Omental fat pad (tissue), 4 donors: ENCODE data around the gene LYZ. TPM values are rescaled to one million over a fixed set of nuclear protein-coding genes. Genes with fewer than 3 reads are reported as not detected.

Experiments
- ATAC-seq: fragments of 150-250 bp; one replicate; pipeline ENCODE4 v1.9.1; 2016; ENCODE audit warnings: mild to moderate bottlenecking, moderate library complexity; ENCODE audit not compliant: low FRiP score
- DNase-seq: peaks from one replicate; pipeline ENCODE4 v3.0.0-alpha.2; 2019; ENCODE audit warnings: low spot score
- CTCF ChIP-seq, 3 donors: fragments of 450-650 bp; IDR thresholded peaks; one replicate each; pipeline ENCODE4 v1.5.1; 2016 to 2017; ENCODE audit warnings: antibody characterized with exemption in 3 of 3, mild to moderate bottlenecking in 3 of 3, moderate library complexity in 2 of 3
- total RNA-seq, 4 donors: library from RNA; depleted of rRNA; stranded (reverse); fragments of >200 nt; gene quantifications; one replicate each; pipeline ENCODE4 v1.1.0, GENCODE V29; 2016

The LYZ gene
- total RNA-seq, 4 donors from 2014 or later: 39.8 to 214 (median 94.1) TPM

DNA sequence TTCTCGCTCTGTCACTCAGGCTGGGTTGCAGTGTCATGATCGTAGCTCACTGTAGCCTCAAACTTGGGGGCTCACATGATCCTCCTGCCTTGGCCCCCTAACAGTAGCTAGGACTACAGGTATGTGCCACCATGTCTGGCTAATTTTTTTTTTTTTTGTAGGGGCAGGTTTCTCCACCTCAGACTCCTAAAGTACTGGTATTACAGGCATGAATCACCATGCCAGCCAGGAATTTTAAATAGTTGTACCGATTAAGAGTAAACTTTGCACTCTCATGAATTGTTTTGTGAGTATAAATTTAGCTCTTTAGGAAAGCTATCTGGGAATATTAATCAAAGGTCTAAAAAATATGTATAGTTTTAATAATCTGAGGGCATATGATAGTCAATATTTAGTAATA lies 36.9 kb downstream of the LYZ start:
- ATAC-seq (no peak), DNase-seq (no peak)
- TF ChIP-seq CTCF (IDR thresholded peaks at IDR 0.05): no peak

- no peak for TF ChIP-seq CTCF (IDR thresholded peaks at IDR 0.05)
- DNase-seq (no peak), ATAC-seq (no peak)
These were observed 38.7 kb downstream of the LYZ start for GRCh38 chr12:69386921-69387320.

DNA sequence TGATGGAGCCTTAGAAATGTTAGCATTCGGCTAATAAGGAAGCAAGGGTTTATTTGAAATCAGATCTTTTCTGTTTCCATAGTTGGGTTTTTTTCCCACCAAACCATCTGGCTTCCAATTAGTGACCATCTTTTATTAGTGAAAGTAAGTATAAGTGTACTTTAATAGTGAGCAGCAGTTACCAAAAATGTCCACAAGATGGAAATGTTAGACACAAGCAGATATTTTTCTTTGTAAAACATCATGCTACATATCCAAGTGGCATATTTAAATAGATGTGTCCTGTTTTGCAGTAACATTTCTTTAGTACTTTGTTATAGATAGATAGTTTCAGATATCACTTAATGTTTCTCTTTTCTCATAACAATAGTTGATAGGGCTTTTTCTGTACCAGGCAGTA lies 40.2 kb downstream of the LYZ start:
- no peak for DNase-seq
- TF ChIP-seq CTCF (IDR thresholded peaks at IDR 0.05): peak in 1 of 3 donors; percentile 10
- ATAC-seq: no peak

DNA sequence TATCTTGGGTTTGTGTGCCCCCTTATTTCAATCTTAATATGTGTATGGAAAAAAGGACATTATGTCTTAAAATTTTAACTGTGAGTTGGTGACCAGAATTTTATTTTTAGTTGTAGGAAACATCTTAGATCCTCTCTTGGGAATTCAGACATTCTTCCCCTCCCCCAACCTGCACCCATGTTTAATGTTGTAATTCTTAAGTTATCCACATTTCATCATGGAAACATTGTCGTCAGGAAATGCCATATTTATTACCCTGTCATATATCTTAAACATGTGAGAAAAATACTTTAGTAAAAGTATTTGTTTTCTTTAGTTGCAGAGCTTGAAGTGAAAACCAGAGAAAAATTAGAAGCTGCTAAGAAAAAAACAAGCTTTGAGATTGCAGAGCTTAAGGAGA lies 41.6 kb downstream of the LYZ start:
- DNase-seq (no peak), ATAC-seq (no peak)
- TF ChIP-seq CTCF (IDR thresholded peaks at IDR 0.05): no peak

- ATAC-seq (no peak), DNase-seq (no peak)
- no peak for TF ChIP-seq CTCF (IDR thresholded peaks at IDR 0.05)
These were observed 44.2 kb downstream of the LYZ start for GRCh38 chr12:69392179-69392928.

GRCh38 chr12:69396041-69396440 lies 47.9 kb downstream of the LYZ start:
- no peak for ATAC-seq

More at GRCh38 chr12:69396041-69396440, 47.9 kb downstream of the LYZ start:
- no peak for DNase-seq
- TF ChIP-seq CTCF (IDR thresholded peaks at IDR 0.05): no peak
